Stimulated activated memory B cell treated with anti-CD40 and anti-IgM and Interleukin-4, amounts not matched to agents 10 μg/mL and 1 μg/mL and 100 μg/mL, for 72 hours (primary cell): Measurements from ENCODE around the gene MTMR3.
"Not testable (repeated sequence)": the region's sequence is repeated elsewhere in the genome, so short reads cannot be mapped to it uniquely, and the experiment has no call there.

Source experiments
- ATAC-seq: fragments of 150-1000 bp; cut with Tn5 transposase; 2 replicates; pipeline ENCODE4 v1.10.0; 2021
- H3K27ac Mint-ChIP-seq: one replicate; pipeline ENCODE4 v1.8.0; 2022; ENCODE audit warnings: mild to moderate bottlenecking, mixed read lengths
- H3K27me3 Mint-ChIP-seq: one replicate; pipeline ENCODE4 v1.8.0; 2022; ENCODE audit warnings: mixed read lengths
- H3K36me3 Mint-ChIP-seq: one replicate; pipeline ENCODE4 v1.8.0; 2022; ENCODE audit warnings: mixed read lengths
- H3K4me1 Mint-ChIP-seq: one replicate; pipeline ENCODE4 v1.8.0; 2022; ENCODE audit warnings: mixed read lengths
- H3K4me3 Mint-ChIP-seq: one replicate; pipeline ENCODE4 v1.8.0; 2022; ENCODE audit warnings: mild to moderate bottlenecking, moderate library complexity, mixed read lengths
- H3K9me3 Mint-ChIP-seq: one replicate; pipeline ENCODE4 v1.8.0; 2022; ENCODE audit warnings: mixed read lengths

Gene MTMR3

DNA sequence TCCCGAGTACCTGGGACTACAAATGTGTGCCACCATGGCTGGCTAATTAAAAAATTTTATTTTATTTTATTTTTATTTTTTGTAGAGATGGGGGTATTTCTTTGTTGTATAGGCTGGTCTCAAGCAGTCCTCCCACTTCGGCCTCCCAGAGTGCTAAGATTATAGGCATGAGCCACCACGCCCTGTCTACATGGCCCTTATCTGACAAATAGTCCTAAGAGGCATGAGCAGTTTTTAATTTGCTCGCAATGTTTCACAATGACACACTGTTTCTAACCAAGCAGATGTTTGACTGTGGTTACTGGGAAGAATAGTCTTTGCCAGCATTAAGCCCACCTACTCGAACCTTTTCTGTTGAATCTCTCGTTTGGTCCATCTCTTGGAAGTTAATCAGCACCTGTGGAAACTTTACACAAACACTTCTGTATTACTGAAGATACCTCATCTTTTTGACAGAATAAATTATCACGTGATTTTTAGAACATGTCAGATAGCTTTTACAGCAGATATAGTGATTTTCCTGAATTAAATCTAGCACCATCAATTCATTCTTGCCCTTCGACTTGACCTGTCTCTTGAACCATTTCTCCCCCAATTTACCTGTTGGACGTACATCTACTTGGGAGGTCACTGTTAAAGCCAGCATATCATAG, 71.4 kb downstream of the MTMR3 start:
- H3K27ac Mint-ChIP-seq, result no peak overlapping the region
- peaks cover 45% of the 10 kb centered on the region for H3K4me1 Mint-ChIP-seq
- ATAC-seq, result no peak
- H3K27me3 Mint-ChIP-seq, result no peaks in the 10 kb centered on the region
- H3K9me3 Mint-ChIP-seq, result no peaks in the 10 kb centered on the region
- no peak overlapping the region for H3K4me3 Mint-ChIP-seq
- H3K36me3 Mint-ChIP-seq, result peaks cover 10% of the 10 kb centered on the region

DNA sequence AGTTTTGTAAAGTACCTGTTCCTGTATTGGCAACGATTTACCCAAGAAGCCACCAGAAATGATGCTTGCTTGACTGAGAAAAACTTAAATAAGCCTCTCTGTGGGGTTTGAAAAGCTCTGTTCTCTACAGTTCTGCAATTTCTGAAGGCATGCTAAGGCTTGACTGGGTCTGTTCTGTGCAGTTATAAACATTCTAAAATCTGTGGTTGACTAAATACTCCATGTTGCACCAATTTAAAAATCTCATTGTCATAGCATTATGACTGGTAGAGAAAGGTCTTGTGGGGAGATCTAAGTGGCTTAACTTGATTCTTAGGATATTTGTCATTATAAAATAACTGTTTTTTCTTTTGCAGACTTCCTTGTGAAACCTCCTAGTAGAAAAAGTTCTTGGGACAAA, 73.7 kb downstream of the MTMR3 start:
- no peak for ATAC-seq
- H3K27ac Mint-ChIP-seq, result no peak overlapping the region
- no peaks in the 10 kb centered on the region for H3K27me3 Mint-ChIP-seq
- peaks cover 28% of the 10 kb centered on the region for H3K4me1 Mint-ChIP-seq
- H3K4me3 Mint-ChIP-seq, result no peak overlapping the region
- H3K9me3 Mint-ChIP-seq, result no peaks in the 10 kb centered on the region
- peaks cover 10% of the 10 kb centered on the region for H3K36me3 Mint-ChIP-seq

DNA sequence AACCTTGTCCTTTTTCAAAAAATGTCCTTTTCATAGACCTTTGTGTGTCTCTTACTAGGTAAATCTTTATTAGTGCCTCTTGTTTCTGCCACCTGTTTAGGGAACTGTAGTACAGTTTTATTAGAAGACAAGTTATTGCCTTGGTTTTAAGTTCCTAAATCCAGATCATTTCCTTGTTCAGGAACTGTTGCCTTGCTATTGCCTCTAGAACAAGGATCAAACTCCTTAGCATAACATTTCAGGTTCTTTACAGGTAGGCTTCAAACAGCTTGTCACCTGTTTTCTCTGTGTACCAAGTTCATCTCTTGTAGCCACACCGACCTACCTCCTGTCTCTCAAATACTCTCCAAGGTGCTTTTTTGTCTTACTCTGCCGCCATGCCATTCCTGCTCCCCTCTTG, 75.2 kb downstream of the MTMR3 start:
- Mint-ChIP-seq H3K27ac (peak overlapping the region; percentile 17), H3K4me3 (no peak overlapping the region), H3K9me3 (no peaks in the 10 kb centered on the region), H3K4me1 (peaks cover 24% of the 10 kb centered on the region), H3K27me3 (no peaks in the 10 kb centered on the region), H3K36me3 (peaks cover 10% of the 10 kb centered on the region)
- ATAC-seq, result no peak

DNA sequence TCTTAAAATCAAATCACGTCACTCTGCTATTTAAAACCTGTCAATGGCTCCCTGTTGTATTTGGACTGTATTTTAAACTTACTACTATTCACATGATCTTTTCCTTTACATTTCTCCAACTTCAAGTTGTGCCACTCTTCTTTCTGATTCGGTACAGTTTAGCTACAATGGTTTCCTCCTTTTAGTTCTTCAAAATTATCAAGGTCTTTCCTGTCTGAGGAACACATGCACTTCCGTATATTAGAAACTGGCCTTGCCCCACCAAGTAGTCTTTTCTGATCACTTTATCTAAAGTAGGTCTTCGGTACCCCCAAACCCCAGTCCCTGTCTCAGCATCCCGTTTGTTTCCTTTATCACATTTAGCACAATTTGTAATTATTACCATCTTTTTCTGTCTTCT, 81.8 kb downstream of the MTMR3 start:
- Mint-ChIP-seq H3K4me1 (peaks cover 14% of the 10 kb centered on the region), H3K27me3 (no peaks in the 10 kb centered on the region), H3K27ac (no peak overlapping the region), H3K9me3 (no peaks in the 10 kb centered on the region), H3K4me3 (no peak overlapping the region), H3K36me3 (no peaks in the 10 kb centered on the region)
- no peak for ATAC-seq

DNA sequence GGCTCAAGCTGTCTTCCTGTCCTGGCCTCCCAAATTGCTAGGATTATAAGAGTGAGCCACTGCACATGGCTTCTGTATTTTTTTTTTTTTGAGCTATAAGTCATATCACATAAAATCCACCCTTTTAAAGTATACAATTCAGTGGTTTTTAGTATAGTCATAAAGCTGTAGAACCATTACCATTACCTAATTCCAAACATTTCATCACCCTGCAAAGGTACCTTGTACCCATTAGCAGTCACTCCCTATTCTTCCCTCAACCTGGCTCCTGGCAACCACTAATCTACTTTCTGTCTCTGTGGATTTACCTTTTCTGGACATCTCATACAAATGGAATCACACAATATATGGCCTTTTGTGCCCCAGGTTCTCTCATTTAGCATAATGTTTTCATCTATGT, 84.5 kb downstream of the MTMR3 start:
- Mint-ChIP-seq H3K9me3 (no peaks in the 10 kb centered on the region), H3K27me3 (no peaks in the 10 kb centered on the region), H3K4me1 (peaks cover 14% of the 10 kb centered on the region), H3K4me3 (no peak overlapping the region), H3K36me3 (peaks cover 5% of the 10 kb centered on the region), H3K27ac (no peak overlapping the region)
- ATAC-seq, result no peak

DNA sequence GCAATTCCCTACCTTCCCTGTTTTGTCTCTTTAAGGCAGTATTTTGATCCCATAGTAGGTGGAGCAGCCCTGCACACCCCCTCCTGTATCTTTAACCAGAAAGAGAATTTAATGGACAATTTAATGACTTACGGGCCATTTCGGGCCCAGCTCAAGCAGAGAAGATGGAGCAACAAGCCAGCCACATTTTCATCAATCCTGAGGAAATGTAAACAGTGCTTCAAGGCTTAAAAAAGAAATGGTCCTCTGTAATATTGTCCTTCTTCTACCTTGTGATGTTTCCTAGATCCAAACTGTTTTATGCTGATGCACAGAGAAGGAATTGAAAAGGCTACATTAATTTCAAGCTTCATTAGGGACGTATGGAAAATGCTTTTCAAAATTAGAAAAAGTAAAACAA, 88.6 kb downstream of the MTMR3 start:
- H3K36me3 Mint-ChIP-seq, result peaks cover 12% of the 10 kb centered on the region
- H3K4me3 Mint-ChIP-seq, result no peak overlapping the region
- no peak overlapping the region for H3K27ac Mint-ChIP-seq
- no peaks in the 10 kb centered on the region for H3K9me3 Mint-ChIP-seq
- no peak for ATAC-seq
- H3K27me3 Mint-ChIP-seq, result no peaks in the 10 kb centered on the region
- H3K4me1 Mint-ChIP-seq, result no peaks in the 10 kb centered on the region

DNA sequence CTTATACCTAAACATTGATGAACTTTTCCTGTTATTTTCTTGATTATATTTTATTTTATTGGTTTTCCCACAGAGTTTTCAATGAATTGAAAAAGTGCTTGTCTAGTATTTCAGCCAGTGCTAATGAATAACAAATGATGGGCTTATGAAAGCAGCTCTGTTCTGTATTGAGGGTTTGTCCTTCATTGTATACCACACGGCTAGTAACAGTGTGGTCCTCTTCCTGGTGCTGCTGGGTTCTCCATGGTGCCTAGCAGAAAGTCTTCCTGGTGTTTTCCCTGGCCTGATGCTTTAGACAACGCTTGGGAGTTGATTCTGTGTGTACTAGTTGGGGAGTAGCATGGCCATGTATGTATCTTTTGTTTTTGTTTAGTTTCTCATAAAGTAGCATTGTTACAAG, 89.1 kb downstream of the MTMR3 start:
- Mint-ChIP-seq H3K27ac (no peak overlapping the region), H3K4me1 (no peaks in the 10 kb centered on the region), H3K4me3 (no peak overlapping the region), H3K36me3 (peaks cover 12% of the 10 kb centered on the region), H3K9me3 (no peaks in the 10 kb centered on the region), H3K27me3 (no peaks in the 10 kb centered on the region)
- no peak for ATAC-seq

DNA sequence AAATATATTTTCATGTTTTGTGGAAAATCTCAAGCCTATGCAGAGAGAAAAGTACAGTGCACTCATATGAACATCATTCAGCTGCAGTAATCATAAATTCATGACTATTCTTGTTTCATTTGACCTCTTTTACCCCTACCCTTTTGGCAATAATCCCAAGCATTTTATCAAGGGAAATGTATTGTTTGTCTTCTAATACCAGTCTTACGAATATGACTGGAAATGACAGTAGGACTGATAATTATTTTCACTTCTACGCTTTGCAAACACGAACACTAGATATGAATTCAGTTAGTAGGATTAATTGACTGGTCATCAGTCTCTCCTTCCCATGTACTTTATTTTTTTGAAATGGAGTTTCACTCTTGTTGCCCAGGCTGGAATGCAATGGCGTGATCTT, 90.3 kb downstream of the MTMR3 start:
- Mint-ChIP-seq H3K4me3 (no peak overlapping the region), H3K36me3 (peaks cover 12% of the 10 kb centered on the region), H3K9me3 (no peaks in the 10 kb centered on the region), H3K27ac (no peak overlapping the region), H3K27me3 (no peaks in the 10 kb centered on the region), H3K4me1 (no peaks in the 10 kb centered on the region)
- no peak for ATAC-seq

DNA sequence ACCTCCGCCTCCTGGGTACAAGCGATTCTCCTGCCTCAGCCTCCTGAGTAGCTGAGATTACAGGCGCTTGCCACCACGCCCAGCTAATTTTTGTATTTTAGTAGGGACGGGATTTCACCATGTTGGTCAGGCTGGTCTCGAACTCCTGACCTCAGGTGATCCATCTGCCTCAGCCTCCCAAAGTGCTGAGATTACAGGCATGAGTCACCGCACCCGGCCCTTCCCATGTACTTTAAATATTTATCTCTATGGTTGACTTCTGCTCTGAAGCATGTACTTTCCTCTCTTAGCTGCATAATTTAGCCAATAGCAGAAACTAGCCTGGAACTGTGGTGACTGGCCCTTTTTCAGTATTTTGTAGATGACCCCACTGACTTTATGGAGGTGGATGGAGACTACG, 90.7 kb downstream of the MTMR3 start:
- not testable (repeated sequence) for H3K27me3 Mint-ChIP-seq, ATAC-seq, H3K9me3 Mint-ChIP-seq, H3K27ac Mint-ChIP-seq, H3K4me1 Mint-ChIP-seq, H3K4me3 Mint-ChIP-seq
- H3K36me3 Mint-ChIP-seq, result peaks cover 13% of the 10 kb centered on the region

DNA sequence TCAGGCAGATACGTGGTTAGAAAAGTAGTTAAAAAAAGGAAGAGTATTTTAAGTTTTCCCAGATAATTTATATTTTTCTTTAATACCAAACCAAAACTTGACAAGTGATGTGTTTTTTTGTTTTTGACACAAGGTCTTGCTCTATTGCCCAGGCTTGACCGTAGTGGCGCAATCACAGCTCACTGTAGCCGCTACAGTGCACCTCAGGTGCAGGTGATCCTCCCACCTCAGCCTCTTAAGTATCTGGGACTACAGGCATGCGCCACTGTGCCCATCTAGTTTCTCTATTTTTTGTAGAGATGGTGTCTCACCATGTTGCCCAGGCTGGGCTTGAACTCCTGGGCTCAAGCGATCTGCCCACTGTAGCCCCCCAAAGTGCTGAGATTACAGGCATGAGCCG, 92.5 kb downstream of the MTMR3 start:
- ATAC-seq, result no peak
- no peak overlapping the region for H3K4me3 Mint-ChIP-seq
- no peaks in the 10 kb centered on the region for H3K27me3 Mint-ChIP-seq
- H3K36me3 Mint-ChIP-seq, result peaks cover 16% of the 10 kb centered on the region
- no peaks in the 10 kb centered on the region for H3K9me3 Mint-ChIP-seq
- H3K27ac Mint-ChIP-seq, result no peak overlapping the region
- H3K4me1 Mint-ChIP-seq, result no peaks in the 10 kb centered on the region

DNA sequence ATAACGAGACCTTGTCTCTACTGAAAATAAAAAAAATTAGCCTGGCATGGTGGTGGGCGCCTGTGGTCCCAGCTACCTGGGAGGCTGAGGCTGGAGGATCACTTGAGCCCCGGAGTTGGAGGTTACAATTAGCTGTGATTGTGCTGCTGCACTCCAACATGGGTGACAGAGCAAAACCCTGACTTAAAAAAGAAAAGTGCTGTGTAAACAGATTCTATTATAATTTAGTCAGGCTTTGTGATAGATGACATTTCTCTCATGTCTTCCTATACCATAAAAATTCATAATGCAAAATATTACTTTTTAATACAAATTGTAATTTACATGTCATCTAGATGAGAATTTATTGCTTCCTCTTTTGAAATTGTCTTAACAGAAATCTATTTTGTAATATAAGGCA, 94.1 kb downstream of the MTMR3 start:
- H3K4me1 Mint-ChIP-seq, result no peaks in the 10 kb centered on the region
- no peaks in the 10 kb centered on the region for H3K9me3 Mint-ChIP-seq
- no peak for ATAC-seq
- no peak overlapping the region for H3K27ac Mint-ChIP-seq
- no peak overlapping the region for H3K4me3 Mint-ChIP-seq
- no peaks in the 10 kb centered on the region for H3K27me3 Mint-ChIP-seq
- H3K36me3 Mint-ChIP-seq, result peaks cover 21% of the 10 kb centered on the region

DNA sequence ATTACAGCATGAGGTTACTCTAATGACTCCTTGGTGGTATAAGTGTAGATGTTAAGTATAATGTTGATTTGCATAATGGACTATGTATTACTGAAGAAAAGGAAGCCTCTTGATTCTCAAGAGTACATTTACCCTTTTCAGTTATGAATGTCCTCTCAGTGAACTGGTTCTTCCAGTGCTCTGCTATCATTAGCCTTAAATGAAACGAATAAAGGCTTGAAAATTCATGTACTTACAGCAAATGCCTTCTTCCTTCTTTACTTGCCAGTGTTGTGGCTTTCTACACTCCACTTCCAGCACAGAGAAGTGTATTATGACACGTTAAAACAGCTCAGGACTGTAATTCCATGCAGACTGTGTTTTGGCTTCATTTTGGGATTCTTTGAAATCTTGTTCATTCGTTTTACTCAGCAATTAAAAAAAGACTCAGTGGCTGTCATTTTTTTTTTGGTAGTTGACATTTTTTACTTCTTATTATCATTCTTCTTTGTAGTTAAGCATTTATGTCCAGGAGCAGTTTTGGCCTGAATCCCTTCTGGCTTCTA, 96.9 kb downstream of the MTMR3 start:
- H3K36me3 Mint-ChIP-seq, result peaks cover 19% of the 10 kb centered on the region

DNA sequence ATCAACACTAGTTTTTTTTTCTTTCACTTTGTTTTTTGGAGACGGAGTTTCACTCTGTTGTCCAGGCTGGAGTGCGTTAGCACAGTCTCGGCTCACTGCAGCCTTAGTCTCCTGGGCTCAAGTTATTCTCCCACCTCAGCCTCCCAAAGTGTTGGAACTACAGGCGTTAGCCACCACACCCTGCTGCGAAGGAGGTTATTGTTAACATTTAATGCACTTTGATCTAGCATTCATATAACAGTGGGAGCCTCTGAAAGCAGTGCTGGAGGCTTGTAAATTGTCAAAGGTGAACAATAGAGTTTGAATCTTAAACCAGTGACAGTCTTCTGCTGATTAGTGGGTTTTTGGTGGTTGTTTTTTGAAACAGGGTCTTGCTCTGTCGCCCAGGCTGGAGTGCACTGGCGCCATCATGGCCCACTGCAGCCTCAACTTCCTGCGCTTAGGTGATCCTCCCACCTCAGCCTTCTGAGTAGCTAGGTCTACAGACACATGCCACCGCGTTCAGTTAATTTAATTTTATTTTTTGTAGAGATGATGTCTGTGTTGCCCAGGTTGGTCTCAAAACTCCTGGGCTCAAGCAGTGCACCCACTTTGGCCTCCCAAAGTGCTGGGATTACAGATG, 100.4 kb downstream of the MTMR3 start:
- Mint-ChIP-seq H3K27ac (no peak overlapping the region), H3K9me3 (no peaks in the 10 kb centered on the region), H3K36me3 (peaks cover 28% of the 10 kb centered on the region), H3K4me3 (no peak overlapping the region), H3K27me3 (no peaks in the 10 kb centered on the region), H3K4me1 (no peaks in the 10 kb centered on the region)
- no peak for ATAC-seq

More for the DNA sequence above, 96.9 kb downstream of the MTMR3 start:
- H3K4me1 Mint-ChIP-seq, result no peaks in the 10 kb centered on the region
- no peaks in the 10 kb centered on the region for H3K9me3 Mint-ChIP-seq
- H3K27ac Mint-ChIP-seq, result no peak overlapping the region
- H3K4me3 Mint-ChIP-seq, result no peak overlapping the region
- ATAC-seq, result no peak
- H3K27me3 Mint-ChIP-seq, result no peaks in the 10 kb centered on the region

DNA sequence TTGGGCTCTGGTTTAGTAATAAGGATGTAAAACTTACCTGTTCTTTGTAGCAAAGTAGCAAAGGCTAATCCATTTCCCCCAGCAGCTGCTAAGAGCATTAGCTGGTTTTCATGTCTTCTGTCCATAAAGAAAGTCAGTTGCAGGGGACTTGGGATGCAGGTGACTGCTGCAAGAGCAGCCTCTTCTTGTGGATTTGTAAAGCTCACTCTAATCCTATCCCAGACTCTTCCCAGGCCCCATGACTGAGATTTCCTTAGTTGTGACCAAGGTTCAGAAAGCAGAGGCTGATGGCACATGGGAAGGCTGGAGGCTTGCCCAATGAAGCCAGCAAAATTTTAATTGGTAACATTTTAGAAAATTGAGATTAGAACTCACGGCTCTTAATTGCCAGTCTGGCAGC, 102.9 kb downstream of the MTMR3 start:
- no peak for ATAC-seq
- Mint-ChIP-seq H3K36me3 (peaks cover 20% of the 10 kb centered on the region), H3K4me3 (no peak overlapping the region), H3K27ac (no peak overlapping the region), H3K4me1 (no peaks in the 10 kb centered on the region), H3K9me3 (no peaks in the 10 kb centered on the region), H3K27me3 (no peaks in the 10 kb centered on the region)

DNA sequence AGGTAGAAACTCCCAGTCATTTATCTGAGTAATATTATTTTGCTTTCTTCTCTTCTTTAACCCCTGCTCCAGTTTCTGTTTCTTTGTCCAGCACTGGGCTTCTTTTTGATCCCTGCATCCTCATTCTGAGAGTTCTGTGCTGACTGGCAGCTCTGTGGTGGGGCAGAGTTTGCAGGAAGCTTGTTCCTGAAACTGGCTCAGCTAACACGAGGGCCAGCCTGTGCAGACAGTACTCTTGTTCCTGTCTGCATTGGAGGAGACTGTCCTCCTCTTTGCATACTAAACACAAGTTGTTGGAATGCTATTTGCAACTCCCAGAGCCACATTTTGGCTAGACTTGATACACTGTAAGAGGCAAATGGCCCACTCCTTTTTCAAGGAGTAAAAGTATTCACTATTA, 104.2 kb downstream of the MTMR3 start:
- Mint-ChIP-seq H3K27ac (no peak overlapping the region), H3K9me3 (no peaks in the 10 kb centered on the region), H3K36me3 (peaks cover 27% of the 10 kb centered on the region), H3K4me1 (no peaks in the 10 kb centered on the region), H3K4me3 (no peak overlapping the region), H3K27me3 (no peaks in the 10 kb centered on the region)
- no peak for ATAC-seq

DNA sequence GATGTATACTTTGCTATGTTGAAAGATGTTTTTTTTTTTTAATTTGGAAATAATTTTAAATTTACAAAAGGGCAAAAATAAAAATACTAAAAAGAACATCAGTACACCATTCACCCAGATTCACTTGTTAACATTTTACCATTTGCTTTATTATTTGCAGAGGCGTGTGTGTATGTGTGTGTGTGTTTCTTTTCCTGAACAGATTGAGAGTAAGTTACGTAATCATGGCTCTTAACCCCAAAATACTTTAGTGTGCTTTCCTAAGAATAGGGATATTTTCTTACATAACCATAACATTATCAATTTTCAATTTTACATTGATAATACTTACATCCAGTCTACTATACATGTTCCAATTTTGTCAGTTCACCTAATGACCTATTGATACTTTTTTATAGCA, 105.7 kb downstream of the MTMR3 start:
- Mint-ChIP-seq H3K9me3 (no peaks in the 10 kb centered on the region), H3K36me3 (peaks cover 34% of the 10 kb centered on the region), H3K27me3 (no peaks in the 10 kb centered on the region), H3K4me3 (no peak overlapping the region), H3K27ac (no peak overlapping the region), H3K4me1 (no peaks in the 10 kb centered on the region)
- no peak for ATAC-seq
